Gastroesophageal sphincter (tissue), 4 donors: ENCODE results near the gene KIF26B. TPM values are rescaled to one million over a fixed set of nuclear protein-coding genes. Genes with fewer than 3 reads are reported as not detected.

Source experiments
- ATAC-seq: fragments of 150-250 bp; one replicate; pipeline ENCODE4 v1.9.1; 2016; ENCODE audit warnings: mild to moderate bottlenecking, moderate library complexity
- H3K27ac ChIP-seq, 4 donors: fragments of 200-600 bp; sonication (generic) in 3 of 4; 1 replicate in 3 of 4; 2 replicates in 1 of 4; pipeline ENCODE4 v1.5.1; 2016 to 2019
- H3K27me3 ChIP-seq: fragments of 200-600 bp; sonication (generic); one replicate; pipeline ENCODE4 v1.5.1; 2019
- H3K36me3 ChIP-seq, 2 donors: fragments of 200-600 bp; sonication (generic); one replicate each; pipeline ENCODE4 v1.5.1; 2019; ENCODE audit warnings: control low read depth in 1 of 2
- H3K4me1 ChIP-seq, 3 donors: fragments of 200-600 bp; sonication (generic); 1 replicate in 2 of 3; 2 replicates in 1 of 3; pipeline ENCODE4 v1.5.1; 2016 to 2019; ENCODE audit warnings: control low read depth in 2 of 3
- H3K4me3 ChIP-seq, 2 donors: fragments of 200-600 bp; sonication (generic); one replicate each; pipeline ENCODE4 v1.5.1; 2019; ENCODE audit warnings: mild to moderate bottlenecking in 1 of 2, moderate library complexity in 1 of 2
- H3K9me3 ChIP-seq, 3 donors: fragments of 200-600 bp; sonication (generic); one replicate each; pipeline ENCODE4 v1.5.1; 2017 to 2019; ENCODE audit warnings: control low read depth in 2 of 3
- EP300 ChIP-seq: sonication (generic); formaldehyde crosslinking; IDR thresholded peaks from one replicate; pipeline ENCODE4 v1.6.1; 2017; ENCODE audit warnings: antibody characterized with exemption, mild to moderate bottlenecking
- POLR2A ChIP-seq, 2 donors: fragments of 450-650 bp; IDR thresholded peaks; one replicate each; pipeline ENCODE4 v1.6.1; 2017; ENCODE audit warnings: antibody characterized with exemption in 2 of 2, mild to moderate bottlenecking in 2 of 2, moderate library complexity in 1 of 2
- POLR2AphosphoS5 ChIP-seq: sonication (generic); formaldehyde crosslinking; IDR thresholded peaks from one replicate; pipeline ENCODE4 v1.6.1; 2017; ENCODE audit warnings: antibody characterized with exemption
- WGBS, 2 donors: methylation state at CpG; one replicate each; pipeline ENCODE4 v1.1.5; 2018; ENCODE audit warnings: low coverage in 1 of 2; 5-methylcytosine and 5-hydroxymethylcytosine counted together
- total RNA-seq, 4 donors: library from RNA; depleted of rRNA; stranded (reverse); fragments of >200 nt; gene quantifications; one replicate each; pipeline ENCODE4 v1.1.0, GENCODE V29; 2016
- TF ChIP-seq, protein P1 (sequence below), 4 experiments: fragments of 200-600 bp in 2 of 4; fragments of 450-650 bp in 2 of 4; sonication (generic) in 1 of 4; IDR thresholded peaks; one replicate each; pipeline ENCODE4 v1.5.1; 2017 to 2019; ENCODE audit warnings: antibody characterized with exemption in 4 of 4, mild to moderate bottlenecking in 2 of 4, moderate library complexity in 2 of 4

KIF26B gene
- total RNA-seq, 4 donors from 2014 or later: 0.62 to 1.9 (median 0.97) TPM

DNA sequence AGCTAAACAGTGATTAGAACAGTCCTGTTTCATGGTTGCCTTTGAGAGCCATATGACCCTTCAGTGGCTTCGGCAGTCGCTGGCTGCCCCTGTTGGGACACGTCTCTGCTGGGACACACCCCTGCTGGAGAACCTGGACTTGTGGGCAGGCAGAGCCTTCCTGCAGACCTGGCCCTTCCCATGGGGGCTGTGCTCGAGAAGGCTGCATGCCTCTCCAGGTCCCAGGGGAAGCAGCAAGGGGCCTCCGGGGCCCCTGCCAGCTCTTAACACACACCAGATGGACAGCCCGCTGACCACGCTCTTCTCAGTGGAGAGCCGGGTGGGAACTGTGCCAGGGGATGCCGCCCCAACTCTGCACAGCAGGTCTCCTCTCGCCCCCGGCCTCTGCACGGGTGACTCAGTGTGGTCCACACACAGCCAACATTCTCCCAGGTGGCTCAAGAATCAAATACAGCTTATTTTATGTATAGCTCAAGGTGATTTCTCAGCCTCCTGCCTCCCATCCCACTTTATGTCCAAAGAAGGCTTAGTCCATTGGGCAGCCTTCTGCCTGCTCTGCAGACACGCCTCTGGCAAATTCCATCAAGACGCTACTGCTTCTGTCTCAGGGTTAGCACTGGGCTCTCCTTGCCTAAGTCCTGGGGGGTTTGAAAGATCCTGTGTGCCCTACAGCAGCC, 450.8 kb downstream of the KIF26B start:
- ATAC-seq: peak; percentile 16

DNA sequence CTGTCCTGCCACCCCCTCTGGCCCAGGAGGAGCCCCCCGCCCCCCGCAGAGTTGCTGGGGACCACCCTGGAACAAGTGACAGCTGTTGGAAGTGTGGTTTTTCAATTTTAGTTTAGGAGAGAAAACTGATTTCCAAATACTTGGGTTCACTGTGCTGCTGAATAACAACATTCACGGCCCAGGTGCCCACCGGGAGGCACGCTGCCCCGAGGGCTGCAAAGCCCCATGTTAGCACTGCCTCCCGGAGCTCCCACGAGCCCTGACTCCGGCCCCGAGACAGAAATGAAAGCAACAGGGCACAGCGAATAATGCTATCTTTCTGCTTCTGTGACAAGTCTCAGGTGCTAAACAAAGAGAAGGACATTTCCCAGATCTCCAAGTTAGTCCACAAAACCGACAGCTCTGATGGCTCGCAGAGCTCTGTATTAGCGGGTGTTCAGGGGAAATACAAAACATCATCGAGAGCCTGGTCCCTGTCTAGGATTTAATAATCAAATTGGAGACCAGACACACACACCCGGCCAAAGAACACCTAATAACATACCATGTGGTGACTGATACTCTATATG, 451.5 kb downstream of the KIF26B start:
- WGBS, 2 donors: 0 to 58% methylated on average over 4 to 6 of the region's 16 CpGs
- peaks cover 0 to 19% (median 0%) of the 10 kb centered on the region in 3 donors for H3K4me1 ChIP-seq
- H3K27me3 ChIP-seq: no peaks in the 10 kb centered on the region
- peak overlapping the region in 1 of 4 donors; percentile 24 for H3K27ac ChIP-seq
- H3K36me3 ChIP-seq: no peaks in the 10 kb centered on the region
- peak overlapping the region in 1 of 2 donors; percentile 31 for H3K4me3 ChIP-seq
- no peaks in the 10 kb centered on the region for H3K9me3 ChIP-seq
- TF ChIP-seq, protein P1, sequence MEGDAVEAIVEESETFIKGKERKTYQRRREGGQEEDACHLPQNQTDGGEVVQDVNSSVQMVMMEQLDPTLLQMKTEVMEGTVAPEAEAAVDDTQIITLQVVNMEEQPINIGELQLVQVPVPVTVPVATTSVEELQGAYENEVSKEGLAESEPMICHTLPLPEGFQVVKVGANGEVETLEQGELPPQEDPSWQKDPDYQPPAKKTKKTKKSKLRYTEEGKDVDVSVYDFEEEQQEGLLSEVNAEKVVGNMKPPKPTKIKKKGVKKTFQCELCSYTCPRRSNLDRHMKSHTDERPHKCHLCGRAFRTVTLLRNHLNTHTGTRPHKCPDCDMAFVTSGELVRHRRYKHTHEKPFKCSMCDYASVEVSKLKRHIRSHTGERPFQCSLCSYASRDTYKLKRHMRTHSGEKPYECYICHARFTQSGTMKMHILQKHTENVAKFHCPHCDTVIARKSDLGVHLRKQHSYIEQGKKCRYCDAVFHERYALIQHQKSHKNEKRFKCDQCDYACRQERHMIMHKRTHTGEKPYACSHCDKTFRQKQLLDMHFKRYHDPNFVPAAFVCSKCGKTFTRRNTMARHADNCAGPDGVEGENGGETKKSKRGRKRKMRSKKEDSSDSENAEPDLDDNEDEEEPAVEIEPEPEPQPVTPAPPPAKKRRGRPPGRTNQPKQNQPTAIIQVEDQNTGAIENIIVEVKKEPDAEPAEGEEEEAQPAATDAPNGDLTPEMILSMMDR (IDR thresholded peaks at IDR 0.05): no peak
- no peak for TF ChIP-seq POLR2A (IDR thresholded peaks at IDR 0.05)
- no peak for TF ChIP-seq POLR2AphosphoS5
- TF ChIP-seq EP300: no peak
- no peak for ATAC-seq

More for the DNA sequence above, 450.8 kb downstream of the KIF26B start:
- TF ChIP-seq, protein P1 (IDR thresholded peaks at IDR 0.05): no peak
- H3K27me3 ChIP-seq: no peaks in the 10 kb centered on the region
- peaks cover 0 to 19% (median 0%) of the 10 kb centered on the region in 3 donors for H3K4me1 ChIP-seq
- 23 to 60% methylated on average over 1 to 4 of the region's 14 CpGs for WGBS, 2 donors
- H3K4me3 ChIP-seq: peak overlapping the region in 1 of 2 donors; percentile 31
- peak overlapping the region in 1 of 4 donors; percentile 24 for H3K27ac ChIP-seq
- H3K9me3 ChIP-seq: no peaks in the 10 kb centered on the region
- no peaks in the 10 kb centered on the region for H3K36me3 ChIP-seq

DNA sequence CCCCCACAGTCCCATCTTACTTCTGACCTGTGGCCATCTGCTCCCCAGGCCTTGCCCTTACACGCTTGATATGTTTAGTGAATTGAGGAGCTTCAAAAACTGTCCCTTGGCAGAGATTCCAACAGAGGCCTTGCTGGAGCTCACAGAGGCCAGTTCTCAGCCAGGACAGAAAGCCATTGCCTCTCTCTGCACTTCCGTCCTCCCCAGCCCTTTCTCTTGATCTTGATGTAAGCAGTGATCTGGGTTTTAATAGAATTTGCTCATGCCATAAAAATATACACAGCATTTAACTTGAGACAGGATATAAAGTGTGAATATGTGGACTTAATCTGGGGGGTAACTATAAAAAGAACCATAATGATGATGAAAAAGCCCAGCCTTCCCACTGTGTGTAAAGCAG, 453.5 kb downstream of the KIF26B start:
- peaks cover 0 to 19% (median 0%) of the 10 kb centered on the region in 3 donors for H3K4me1 ChIP-seq
- no peaks in the 10 kb centered on the region for H3K36me3 ChIP-seq
- no peaks in the 10 kb centered on the region for H3K9me3 ChIP-seq
- no peak for ATAC-seq
- WGBS, 2 donors: 77 to 92% methylated on average over 2 of the region's 2 CpGs
- TF ChIP-seq POLR2A (IDR thresholded peaks at IDR 0.05): no peak
- TF ChIP-seq POLR2AphosphoS5: no peak
- TF ChIP-seq EP300: no peak
- TF ChIP-seq, protein P1 (IDR thresholded peaks at IDR 0.05): no peak
- H3K27me3 ChIP-seq: no peaks in the 10 kb centered on the region
- H3K27ac ChIP-seq: no peak overlapping the region
- H3K4me3 ChIP-seq: no peak overlapping the region

DNA sequence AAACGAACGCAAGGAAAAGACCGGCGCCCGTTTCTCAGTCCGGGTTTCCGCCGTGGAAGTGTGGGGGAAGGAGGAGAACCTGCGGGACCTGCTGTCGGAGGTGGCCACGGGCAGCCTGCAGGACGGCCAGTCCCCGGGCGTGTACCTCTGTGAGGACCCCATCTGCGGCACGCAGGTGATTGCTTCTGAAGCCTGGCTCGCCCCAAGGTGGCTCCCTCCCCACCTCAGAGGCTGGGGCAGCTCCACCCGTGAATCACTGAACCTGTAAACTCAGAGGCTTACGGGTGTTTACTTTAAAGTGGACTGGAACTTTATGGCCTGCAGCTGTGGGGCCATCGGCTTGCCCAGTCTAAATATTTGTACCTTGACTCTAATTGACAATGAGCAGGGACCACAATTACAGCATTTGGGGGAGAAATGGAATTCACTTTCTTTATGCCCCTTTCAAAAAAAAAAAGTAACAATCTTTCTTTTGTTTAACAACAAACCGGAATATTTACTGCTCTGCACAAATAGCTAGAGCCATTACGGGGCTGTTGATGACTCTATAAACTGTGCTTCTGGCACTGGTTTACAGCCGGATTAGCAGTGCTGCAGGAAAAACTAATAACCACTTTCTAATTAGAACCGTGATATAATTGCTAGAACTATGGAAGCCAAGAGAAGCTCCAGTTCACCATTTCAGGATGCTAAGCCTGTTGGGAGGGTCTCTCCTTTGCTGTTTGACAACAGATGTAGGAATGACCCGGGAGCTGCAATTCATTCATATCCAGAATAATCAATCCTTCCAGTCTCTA, 454.8 kb downstream of the KIF26B start:
- TF ChIP-seq POLR2A (IDR thresholded peaks at IDR 0.05): no peak
- TF ChIP-seq EP300: no peak
- TF ChIP-seq POLR2AphosphoS5: no peak
- TF ChIP-seq, protein P1 (IDR thresholded peaks at IDR 0.05): no peak
- ATAC-seq: no peak
- 76 to 86% methylated on average over 4 to 6 of the region's 25 CpGs for WGBS, 2 donors

More for the DNA sequence above, 454.8 kb downstream of the KIF26B start:
- no peak overlapping the region for H3K4me3 ChIP-seq
- H3K4me1 ChIP-seq: peaks cover 0 to 19% (median 0%) of the 10 kb centered on the region in 3 donors
- no peaks in the 10 kb centered on the region for H3K36me3 ChIP-seq
- no peak overlapping the region for H3K27ac ChIP-seq
- H3K9me3 ChIP-seq: no peaks in the 10 kb centered on the region
- H3K27me3 ChIP-seq: no peaks in the 10 kb centered on the region
